Stimulated activated CD4-positive, alpha-beta T cell treated with anti-CD3 and anti-CD28 coated beads, TNF-alpha, amount 100 ng/mL, for 48 hours (primary cell): ENCODE results near the gene HIF1A.
"Not testable (repeated sequence)": the region's sequence is repeated elsewhere in the genome, so short reads cannot be mapped to it uniquely, and the experiment has no call there.

Source experiments
- DNase-seq, 3 donors: peaks; one replicate each; pipeline ENCODE4 v3.0.0-alpha.2; 2020; ENCODE audit warnings: low read depth in 3 of 3

HIF1A gene

GRCh38 chr14:61749264-61749663 lies 54.0 kb downstream of the HIF1A start:
- no peak for DNase-seq

DNA sequence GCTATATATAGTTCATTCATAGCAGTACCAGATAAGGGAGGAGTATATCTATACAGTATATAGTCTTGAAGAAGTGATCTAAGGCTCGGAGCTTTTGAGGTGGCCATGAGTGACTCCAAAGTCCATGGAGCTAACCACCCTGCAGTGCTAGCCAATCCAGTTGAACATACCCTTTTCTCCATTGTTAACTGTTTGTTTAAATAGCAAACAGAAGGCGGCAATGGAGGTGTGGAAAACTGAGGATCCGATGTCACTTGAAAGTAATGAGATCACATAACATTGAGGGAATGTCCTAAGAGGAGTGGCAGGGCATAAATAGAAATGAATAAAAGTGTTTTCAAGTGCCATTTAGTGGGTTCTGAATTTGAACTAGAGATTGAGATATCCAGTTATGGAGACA lies 54.6 kb downstream of the HIF1A start:
- no peak for DNase-seq

DNA sequence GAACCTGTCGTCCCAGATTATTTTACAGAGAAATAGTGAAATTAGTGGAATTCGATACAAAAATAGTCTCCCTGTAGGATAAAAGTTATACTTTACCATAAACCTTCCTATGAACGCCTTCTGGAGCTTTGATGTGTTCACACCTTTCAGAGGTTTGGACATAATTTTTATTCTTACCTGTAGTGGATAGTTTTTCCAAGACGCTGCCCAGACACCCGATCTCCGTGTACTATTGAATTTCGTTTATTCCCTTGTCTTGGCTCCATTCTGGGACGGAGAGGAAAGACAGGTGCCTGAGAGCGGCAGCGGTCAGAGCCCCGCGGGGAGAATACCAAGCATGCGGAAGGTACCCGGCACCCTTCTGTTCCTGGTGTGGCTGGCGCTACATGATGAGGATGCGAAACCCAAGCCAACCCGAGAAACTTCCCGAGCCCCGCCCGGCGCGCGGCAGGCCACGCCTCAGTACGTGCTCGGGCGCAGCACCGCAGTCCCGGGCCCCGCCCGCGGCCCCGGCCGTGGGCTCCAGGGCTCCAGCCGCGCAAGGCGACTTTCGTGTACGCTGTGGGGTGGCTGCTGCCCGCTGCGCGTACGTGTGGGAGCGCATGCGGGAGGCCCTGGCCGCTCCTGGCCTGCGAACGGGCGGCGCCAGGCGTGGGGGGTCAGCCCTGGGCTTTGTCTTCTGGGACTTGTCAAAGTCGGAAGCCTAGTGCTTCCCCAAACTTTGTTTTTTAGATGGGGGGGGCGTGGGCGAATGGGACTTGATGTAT lies 55.6 kb downstream of the HIF1A start:
- peak; percentile 69 to 75 (median 72) for DNase-seq

GRCh38 chr14:61751475-61751989 lies 56.2 kb downstream of the HIF1A start:
- DNase-seq = no peak

- DNase-seq = no peak
These were observed 57.3 kb downstream of the HIF1A start for GRCh38 chr14:61752626-61753025.

GRCh38 chr14:61753631-61754030 lies 58.3 kb downstream of the HIF1A start:
- no peak for DNase-seq

- no peak for DNase-seq
These were observed 59.5 kb downstream of the HIF1A start for GRCh38 chr14:61754627-61755381.

- not testable (repeated sequence) for DNase-seq
These were observed 60.0 kb downstream of the HIF1A start for GRCh38 chr14:61755382-61755742.

DNA sequence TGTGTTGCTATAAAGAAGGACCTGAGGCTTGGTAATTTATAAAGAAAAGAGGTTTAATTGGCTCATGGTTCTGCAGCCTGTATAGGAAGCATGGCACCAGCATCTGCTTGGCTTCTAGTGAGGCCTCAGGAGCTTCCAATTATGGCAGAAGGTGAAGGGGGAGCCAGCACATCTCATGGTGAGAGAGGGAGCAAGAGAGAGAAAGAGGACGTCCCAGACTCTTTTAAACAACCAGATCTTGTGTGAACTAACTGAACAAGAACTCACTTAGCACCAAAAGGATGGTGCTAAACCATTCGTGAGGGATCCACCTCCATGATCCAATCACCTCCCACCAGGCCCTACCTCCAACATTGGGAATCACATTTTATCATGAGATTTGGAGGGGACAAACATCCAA lies 60.8 kb downstream of the HIF1A start:
- DNase-seq = no peak

- no peak for DNase-seq
These were observed 64.6 kb downstream of the HIF1A start for GRCh38 chr14:61759878-61760277.

GRCh38 chr14:61761557-61761956 lies 66.2 kb downstream of the HIF1A start:
- no peak for DNase-seq

- DNase-seq = peak; percentile 92 to 97 (median 93)
These were observed 66.9 kb downstream of the HIF1A start, which contains the start of gene SNAPC1 for GRCh38 chr14:61761959-61762786. Gene SNAPC1 (plus strand): TSS chr14:61762420. CDS start chr14:61762461, 41 bp downstream.

DNA sequence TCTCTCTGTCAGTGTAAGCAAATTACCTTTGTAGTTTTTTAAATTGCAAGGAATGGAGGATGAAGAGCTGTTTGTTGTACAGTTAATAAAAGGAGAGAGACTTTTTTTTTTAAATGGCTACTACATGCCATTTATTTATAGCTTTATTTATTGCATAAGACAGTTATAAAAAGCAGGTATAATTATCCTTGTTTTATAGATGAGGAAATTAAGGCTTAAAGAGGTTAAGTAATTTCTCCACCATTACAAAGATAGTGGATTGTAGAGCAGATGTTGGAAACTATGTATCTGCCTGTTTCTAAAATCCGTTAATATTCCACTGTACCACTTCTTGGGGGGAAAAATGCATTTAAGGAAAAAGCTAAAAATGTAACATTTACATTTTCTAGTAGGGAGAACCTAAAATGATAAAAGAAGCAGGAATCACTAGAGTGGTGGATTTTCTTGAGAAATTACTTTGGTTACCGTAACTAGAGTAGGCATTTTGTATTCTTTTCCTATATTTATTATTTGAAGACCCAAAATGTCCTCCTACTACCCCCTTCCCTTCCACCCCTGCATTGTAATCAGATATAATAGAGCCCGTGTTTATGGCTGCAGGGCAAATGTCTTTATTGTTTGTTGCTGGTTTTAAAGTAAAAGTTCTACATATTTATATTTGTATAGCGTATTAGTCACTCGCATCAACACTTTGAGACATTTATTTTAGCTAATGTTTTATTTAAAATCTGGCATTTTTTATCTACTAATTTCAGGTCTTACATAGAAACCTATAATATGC lies 69.2 kb downstream of the HIF1A start:
- DNase-seq = no peak

- no peak for DNase-seq
These were observed 70.1 kb downstream of the HIF1A start for GRCh38 chr14:61765225-61765943.

DNA sequence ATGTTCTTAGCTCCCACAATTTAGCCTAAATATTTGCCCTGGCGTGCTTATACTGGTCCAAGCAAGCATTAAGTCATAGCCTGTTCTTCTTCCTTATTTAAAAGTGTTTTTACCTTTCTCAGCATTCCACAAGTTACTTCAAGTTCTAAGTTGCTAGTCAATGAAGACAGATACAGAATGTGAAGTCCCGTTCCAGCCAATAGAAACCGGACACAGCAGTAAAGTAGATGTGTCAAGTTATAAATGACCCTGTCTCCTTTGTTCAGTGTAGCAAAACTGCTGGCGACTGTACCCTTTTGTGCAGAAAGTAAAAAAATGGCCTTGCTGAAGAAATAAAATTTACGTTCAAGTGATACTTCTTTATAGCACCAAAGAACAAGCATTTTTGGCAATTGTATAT lies 70.8 kb downstream of the HIF1A start:
- DNase-seq = no peak

DNA sequence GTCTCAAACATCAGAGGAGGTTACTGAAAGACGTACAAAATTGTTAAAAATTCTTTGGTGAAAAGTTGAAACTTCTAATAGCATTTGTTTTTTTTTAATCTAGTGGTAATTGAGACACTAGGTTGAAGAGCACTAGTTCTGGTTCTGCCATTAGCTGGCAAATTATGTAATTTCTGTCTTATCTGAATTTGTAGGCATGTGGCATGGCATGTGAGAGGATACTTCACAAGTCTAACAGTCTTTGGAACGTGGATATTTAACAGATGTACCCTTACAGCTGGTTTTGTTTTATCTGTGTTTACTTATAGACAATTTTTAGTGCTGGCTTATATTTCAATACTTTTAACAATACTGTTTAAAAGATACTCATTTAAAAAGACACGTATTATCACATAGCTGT lies 72.9 kb downstream of the HIF1A start:
- DNase-seq = no peak

GRCh38 chr14:61769893-61770292 lies 74.6 kb downstream of the HIF1A start:
- no peak for DNase-seq

- DNase-seq = no peak
These were observed 79.5 kb downstream of the HIF1A start for GRCh38 chr14:61774861-61775260.

GRCh38 chr14:61780125-61780524 lies 84.8 kb downstream of the HIF1A start:
- no peak for DNase-seq

GRCh38 chr14:61797309-61797708 lies 102.0 kb downstream of the HIF1A start:
- DNase-seq = no peak
